Stimulated activated CD4-positive, alpha-beta T cell treated with anti-CD3 and anti-CD28 coated beads, Interleukin-4, amount 100 ng/mL, for 48 hours (primary cell): ENCODE data around the gene NR0B2.
A peak's percentile ranks its signal among the peaks of the same experiment; 100 is the strongest.
"Not testable (repeated sequence)": the region's sequence is repeated elsewhere in the genome, so short reads cannot be mapped to it uniquely, and the experiment has no call there.

Source experiments
- DNase-seq, 2 donors: peaks; one replicate each; pipeline ENCODE4 v3.0.0-alpha.2; 2020; ENCODE audit warnings: low read depth in 2 of 2

Gene NR0B2

GRCh38 chr1:26889551-26890466 is 24.0 kb downstream of the NR0B2 start, which contains the start of gene GPN2:
Gene GPN2, minus strand, starts transcription at chr1:26890283. Its CDS starts 187 bp downstream, at chr1:26890096.
- peak; percentile 57 to 69 for DNase-seq

GRCh38 chr1:26888231-26888630 is 25.5 kb downstream of the NR0B2 start:
- DNase-seq: no peak

- no peak for DNase-seq
Observed at GRCh38 chr1:26887125-26887524, 26.6 kb downstream of the NR0B2 start.

- no peak for DNase-seq
Observed at GRCh38 chr1:26882696-26883463, 30.9 kb downstream of the NR0B2 start.

- not testable (repeated sequence) for DNase-seq
Observed at GRCh38 chr1:26881611-26882010, 32.2 kb downstream of the NR0B2 start.

GRCh38 chr1:26879793-26880192 is 34.0 kb downstream of the NR0B2 start:
- DNase-seq: no peak

- no peak for DNase-seq
Observed at GRCh38 chr1:26877326-26877725, 36.4 kb downstream of the NR0B2 start.

GRCh38 chr1:26874896-26875295 is 38.9 kb downstream of the NR0B2 start:
- DNase-seq: no peak

GRCh38 chr1:26873097-26873496 is 40.7 kb downstream of the NR0B2 start:
- not testable (repeated sequence) for DNase-seq

GRCh38 chr1:26864610-26865480 is 48.9 kb downstream of the NR0B2 start:
- peak; percentile 92 to 93 for DNase-seq

- no peak for DNase-seq
Observed at GRCh38 chr1:26863685-26864077, 50.1 kb downstream of the NR0B2 start.

- peak; percentile 52 to 67 for DNase-seq
Observed at GRCh38 chr1:26862781-26863684, 50.7 kb downstream of the NR0B2 start, which contains the start of gene SFN. Gene SFN, plus strand, starts transcription at chr1:26863149. Its CDS starts 64 bp downstream, at chr1:26863213.

GRCh38 chr1:26861889-26862378 is 51.8 kb downstream of the NR0B2 start:
- no peak for DNase-seq
